Neural progenitor cell (in vitro differentiated cells): ENCODE results near the gene TMEM200C. TPM values are rescaled to one million over a fixed set of nuclear protein-coding genes. Genes with fewer than 3 reads are reported as not detected.

Experiments used
- DNase-seq: peaks from one replicate; pipeline ENCODE4 v3.0.0-alpha.2; 2016; ENCODE audit warnings: low spot score
- H2AFZ ChIP-seq: fragments of 200-600 bp; sonication (generic); replicated peaks from 2 replicates; pipeline ENCODE4 v1.6.1; 2016; ENCODE audit warnings: antibody characterized with exemption
- H3F3A ChIP-seq: fragments of 200-600 bp; sonication (generic); 2 replicates; pipeline ENCODE4 v1.6.1; 2016; ENCODE audit warnings: antibody characterized with exemption, low read depth
- H3K27ac ChIP-seq: fragments of 200-600 bp; sonication (generic); 2 replicates; pipeline ENCODE4 v1.5.1; 2016; ENCODE audit warnings: mild to moderate bottlenecking
- H3K27me3 ChIP-seq: fragments of 200-600 bp; sonication (generic); 2 replicates; pipeline ENCODE4 v1.6.1; 2016; ENCODE audit warnings: mild to moderate bottlenecking, moderate library complexity
- H3K36me3 ChIP-seq: fragments of 200-600 bp; sonication (generic); 2 replicates; pipeline ENCODE4 v1.5.1; 2016
- H3K4me1 ChIP-seq: fragments of 200-600 bp; sonication (generic); 2 replicates; pipeline ENCODE4 v1.6.1; 2016; ENCODE audit warnings: mixed run types
- H3K4me2 ChIP-seq: fragments of 200-600 bp; sonication (generic); 2 replicates; pipeline ENCODE4 v1.6.1; 2016
- H3K4me3 ChIP-seq: fragments of 200-600 bp; sonication (generic); 2 replicates; pipeline ENCODE4 v1.5.1; 2016
- H3K79me2 ChIP-seq: fragments of 200-600 bp; sonication (generic); 2 replicates; pipeline ENCODE4 v1.6.1; 2016; ENCODE audit warnings: low read depth
- H3K9ac ChIP-seq: fragments of 200-600 bp; sonication (generic); 2 replicates; pipeline ENCODE4 v1.6.1; 2016
- H3K9me3 ChIP-seq: fragments of 200-600 bp; sonication (generic); 2 replicates; pipeline ENCODE4 v1.5.1; 2016; ENCODE audit warnings: low read depth
- H4K20me1 ChIP-seq: fragments of 200-600 bp; sonication (generic); 2 replicates; pipeline ENCODE4 v1.6.1; 2016; ENCODE audit warnings: low read depth
- H3K27ac Mint-ChIP-seq: 3 replicates; pipeline ENCODE4 v1.8.0; 2021; ENCODE audit warnings: mixed read lengths
- H3K27me3 Mint-ChIP-seq: 2 replicates; pipeline ENCODE4 v1.8.0; 2022; ENCODE audit warnings: low read depth, mild to moderate bottlenecking, inconsistent platforms, moderate library complexity, mixed read lengths; ENCODE audit not compliant: insufficient read depth
- H3K36me3 Mint-ChIP-seq: 3 replicates; pipeline ENCODE4 v1.8.0; 2021; ENCODE audit warnings: mixed read lengths
- H3K4me1 Mint-ChIP-seq: 3 replicates; pipeline ENCODE4 v1.8.0; 2021; ENCODE audit warnings: mixed read lengths
- H3K4me3 Mint-ChIP-seq: 3 replicates; pipeline ENCODE4 v1.8.0; 2021; ENCODE audit warnings: mild to moderate bottlenecking, moderate library complexity, mixed read lengths
- H3K9me3 Mint-ChIP-seq: 3 replicates; pipeline ENCODE4 v1.8.0; 2020; ENCODE audit warnings: mixed read lengths
- EZH2 ChIP-seq: fragments of 200-600 bp; sonication (generic); IDR thresholded peaks from 2 replicates; pipeline ENCODE4 v1.6.1; 2017; ENCODE audit warnings: antibody characterized with exemption, mild to moderate bottlenecking, moderate library complexity
- EZH2phosphoT487 ChIP-seq: fragments of 200-600 bp; sonication (generic); IDR thresholded peaks from 2 replicates; pipeline ENCODE4 v1.6.1; 2017; ENCODE audit warnings: antibody characterized with exemption
- total RNA-seq: library from RNA; depleted of rRNA; stranded (reverse); fragments of >200 nt; gene quantifications from 2 replicates; pipeline ENCODE4 v1.2.3, GENCODE V29; 2015; ENCODE audit warnings: low replicate concordance
- TF ChIP-seq, protein P1 (sequence below): fragments of 200-600 bp; sonication (generic); IDR thresholded peaks from 2 replicates; pipeline ENCODE4 v1.5.1; 2017; ENCODE audit warnings: antibody characterized with exemption, mild to moderate bottlenecking

TMEM200C gene
- total RNA-seq, 1 donor from 2014 or later: 1.4 TPM

DNA sequence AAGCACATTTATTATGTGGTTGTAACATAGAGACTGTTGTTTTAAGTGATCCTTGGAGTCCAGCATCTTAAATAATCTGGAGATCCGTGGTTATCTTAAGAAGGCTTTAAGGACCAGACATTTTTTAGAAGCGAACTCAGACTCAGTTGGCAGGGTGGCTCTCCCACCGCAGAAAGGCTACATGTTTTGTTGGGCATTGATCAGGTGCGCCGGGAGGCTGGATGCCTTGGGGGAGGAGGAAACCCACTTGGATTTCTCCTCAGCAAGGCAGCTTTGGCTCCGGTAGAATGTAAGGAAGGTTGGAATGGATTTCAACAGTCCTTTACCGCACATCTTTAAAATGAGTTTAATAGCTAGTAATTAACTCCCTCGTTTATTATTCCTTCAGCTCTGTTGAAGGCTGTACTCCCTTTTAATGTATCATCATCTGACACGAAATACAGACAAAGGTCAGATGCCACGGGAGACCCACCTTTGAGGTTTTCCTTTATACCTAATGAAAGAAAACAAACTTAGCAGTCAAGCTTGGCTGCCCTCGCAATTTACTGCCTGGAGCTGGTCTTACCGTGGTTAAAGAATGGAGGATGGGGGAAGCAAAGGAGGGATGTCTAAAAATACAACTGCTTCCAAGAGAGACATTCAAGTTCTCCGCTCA is 1.2 kb downstream of the TMEM200C start:
- Histone ChIP-seq H3K9ac (no peak overlapping the region), H2AFZ (no peak overlapping the region), H3F3A (peaks cover 14% of the 10 kb centered on the region), H4K20me1 (peaks cover 38% of the 10 kb centered on the region), H3K79me2 (peaks cover 31% of the 10 kb centered on the region), H3K4me3 (peak overlapping the region; percentile 88), H3K27ac (no peak overlapping the region), H3K4me1 (peaks cover 28% of the 10 kb centered on the region), H3K9me3 (no peaks in the 10 kb centered on the region), H3K27me3 (peaks cover 53% of the 10 kb centered on the region), H3K4me2 (peak overlapping the region; percentile 86), H3K36me3 (no peaks in the 10 kb centered on the region)
- DNase-seq: peak; percentile 16
- Mint-ChIP-seq H3K9me3 (no peaks in the 10 kb centered on the region), H3K27me3 (peaks cover 3% of the 10 kb centered on the region), H3K36me3 (peaks cover 24% of the 10 kb centered on the region), H3K4me1 (peaks cover 41% of the 10 kb centered on the region), H3K4me3 (peak overlapping the region; percentile 96), H3K27ac (peak overlapping the region; percentile 97)
- no peak for TF ChIP-seq EZH2phosphoT487
- TF ChIP-seq, protein P1, sequence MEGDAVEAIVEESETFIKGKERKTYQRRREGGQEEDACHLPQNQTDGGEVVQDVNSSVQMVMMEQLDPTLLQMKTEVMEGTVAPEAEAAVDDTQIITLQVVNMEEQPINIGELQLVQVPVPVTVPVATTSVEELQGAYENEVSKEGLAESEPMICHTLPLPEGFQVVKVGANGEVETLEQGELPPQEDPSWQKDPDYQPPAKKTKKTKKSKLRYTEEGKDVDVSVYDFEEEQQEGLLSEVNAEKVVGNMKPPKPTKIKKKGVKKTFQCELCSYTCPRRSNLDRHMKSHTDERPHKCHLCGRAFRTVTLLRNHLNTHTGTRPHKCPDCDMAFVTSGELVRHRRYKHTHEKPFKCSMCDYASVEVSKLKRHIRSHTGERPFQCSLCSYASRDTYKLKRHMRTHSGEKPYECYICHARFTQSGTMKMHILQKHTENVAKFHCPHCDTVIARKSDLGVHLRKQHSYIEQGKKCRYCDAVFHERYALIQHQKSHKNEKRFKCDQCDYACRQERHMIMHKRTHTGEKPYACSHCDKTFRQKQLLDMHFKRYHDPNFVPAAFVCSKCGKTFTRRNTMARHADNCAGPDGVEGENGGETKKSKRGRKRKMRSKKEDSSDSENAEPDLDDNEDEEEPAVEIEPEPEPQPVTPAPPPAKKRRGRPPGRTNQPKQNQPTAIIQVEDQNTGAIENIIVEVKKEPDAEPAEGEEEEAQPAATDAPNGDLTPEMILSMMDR: no peak
- no peak for TF ChIP-seq EZH2

DNA sequence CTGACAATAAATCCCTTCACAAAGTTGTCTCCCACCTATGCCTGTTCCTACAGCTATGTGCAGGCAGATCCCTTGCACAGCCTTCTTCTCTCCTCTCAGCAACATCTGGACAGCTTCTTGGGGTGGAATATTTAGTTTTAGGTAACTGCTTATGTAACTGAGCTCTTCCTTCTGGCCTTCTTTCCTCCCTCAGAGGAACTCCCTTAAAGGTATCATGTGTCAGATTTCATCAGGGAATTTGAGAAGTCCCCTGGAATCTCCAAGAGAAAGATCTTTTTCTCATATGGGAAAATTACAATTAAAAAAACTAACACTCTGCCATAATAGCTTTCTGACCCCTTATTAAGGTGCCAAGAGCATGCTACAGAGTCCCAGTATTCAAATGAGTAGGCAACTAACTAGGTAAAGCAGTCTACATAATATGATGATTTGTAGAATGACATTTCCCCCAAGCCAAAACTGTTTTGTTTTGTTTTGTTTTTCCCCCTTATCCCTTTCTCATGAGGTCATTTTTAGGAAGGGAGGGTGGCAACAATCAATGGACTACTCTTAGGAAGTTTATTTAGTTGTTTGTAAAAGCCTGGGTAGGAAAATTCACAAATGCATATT is 2.4 kb downstream of the TMEM200C start:
- Histone ChIP-seq H3K27me3 (peaks cover 53% of the 10 kb centered on the region), H3F3A (peaks cover 14% of the 10 kb centered on the region), H3K9me3 (no peaks in the 10 kb centered on the region), H2AFZ (no peak overlapping the region), H3K9ac (no peak overlapping the region), H4K20me1 (peaks cover 43% of the 10 kb centered on the region), H3K36me3 (no peaks in the 10 kb centered on the region), H3K27ac (no peak overlapping the region), H3K4me1 (peaks cover 28% of the 10 kb centered on the region), H3K79me2 (peaks cover 31% of the 10 kb centered on the region), H3K4me2 (peak overlapping the region; percentile 86), H3K4me3 (peak overlapping the region; percentile 88)
- Mint-ChIP-seq H3K36me3 (peaks cover 25% of the 10 kb centered on the region), H3K4me3 (peak overlapping the region; percentile 96), H3K4me1 (peaks cover 40% of the 10 kb centered on the region), H3K27ac (no peak overlapping the region), H3K9me3 (no peaks in the 10 kb centered on the region), H3K27me3 (peaks cover 3% of the 10 kb centered on the region)
- TF ChIP-seq EZH2phosphoT487 (no peak), EZH2 (no peak)
- TF ChIP-seq, protein P1: no peak
- no peak for DNase-seq

DNA sequence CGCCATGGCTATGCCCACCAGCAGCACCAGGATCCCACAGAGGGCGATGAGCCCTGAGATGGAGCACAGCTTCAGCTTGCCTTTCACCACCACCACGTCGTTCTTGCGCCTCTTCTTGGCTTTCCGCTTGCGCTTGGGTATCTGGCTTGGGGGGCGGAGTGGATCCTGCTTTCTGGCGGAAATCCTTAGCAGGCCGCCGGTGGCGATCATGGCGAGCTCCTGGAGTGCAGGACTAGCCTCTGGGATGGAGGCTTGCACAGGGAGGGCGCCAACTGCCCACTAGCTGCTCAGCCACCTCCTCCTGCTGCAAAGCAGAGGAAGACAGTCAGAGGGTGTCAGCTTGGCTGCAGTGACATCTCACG is 3.5 kb downstream of the TMEM200C start:
- H3K27me3 Mint-ChIP-seq: peaks cover 3% of the 10 kb centered on the region

More for the DNA sequence above, 3.5 kb downstream of the TMEM200C start:
- H3K4me2 ChIP-seq: no peak overlapping the region
- TF ChIP-seq EZH2phosphoT487: no peak
- TF ChIP-seq, protein P1: no peak
- no peaks in the 10 kb centered on the region for H3K36me3 ChIP-seq
- peaks cover 21% of the 10 kb centered on the region for H3K4me1 ChIP-seq
- no peak overlapping the region for H3K9ac ChIP-seq
- Mint-ChIP-seq H3K9me3 (no peaks in the 10 kb centered on the region), H3K4me1 (peaks cover 29% of the 10 kb centered on the region), H3K36me3 (peaks cover 25% of the 10 kb centered on the region), H3K4me3 (peak overlapping the region; percentile 46), H3K27ac (no peak overlapping the region)
- DNase-seq: no peak
- peaks cover 53% of the 10 kb centered on the region for H3K27me3 ChIP-seq
- H3K4me3 ChIP-seq: no peak overlapping the region
- H3K9me3 ChIP-seq: no peaks in the 10 kb centered on the region
- H3F3A ChIP-seq: peaks cover 14% of the 10 kb centered on the region
- peaks cover 43% of the 10 kb centered on the region for H4K20me1 ChIP-seq
- H2AFZ ChIP-seq: no peak overlapping the region
- H3K27ac ChIP-seq: no peak overlapping the region
- H3K79me2 ChIP-seq: peaks cover 31% of the 10 kb centered on the region
